ENCODE data around the gene USP47. TPM values are rescaled to one million over a fixed set of nuclear protein-coding genes. Genes with fewer than 3 reads are reported as not detected.

USP47 gene
- total and polyA plus RNA-seq, 2 donors (not counting 1 experiment from before 2014, with no cell fraction given) = 12.8 to 52.9 TPM

DNA sequence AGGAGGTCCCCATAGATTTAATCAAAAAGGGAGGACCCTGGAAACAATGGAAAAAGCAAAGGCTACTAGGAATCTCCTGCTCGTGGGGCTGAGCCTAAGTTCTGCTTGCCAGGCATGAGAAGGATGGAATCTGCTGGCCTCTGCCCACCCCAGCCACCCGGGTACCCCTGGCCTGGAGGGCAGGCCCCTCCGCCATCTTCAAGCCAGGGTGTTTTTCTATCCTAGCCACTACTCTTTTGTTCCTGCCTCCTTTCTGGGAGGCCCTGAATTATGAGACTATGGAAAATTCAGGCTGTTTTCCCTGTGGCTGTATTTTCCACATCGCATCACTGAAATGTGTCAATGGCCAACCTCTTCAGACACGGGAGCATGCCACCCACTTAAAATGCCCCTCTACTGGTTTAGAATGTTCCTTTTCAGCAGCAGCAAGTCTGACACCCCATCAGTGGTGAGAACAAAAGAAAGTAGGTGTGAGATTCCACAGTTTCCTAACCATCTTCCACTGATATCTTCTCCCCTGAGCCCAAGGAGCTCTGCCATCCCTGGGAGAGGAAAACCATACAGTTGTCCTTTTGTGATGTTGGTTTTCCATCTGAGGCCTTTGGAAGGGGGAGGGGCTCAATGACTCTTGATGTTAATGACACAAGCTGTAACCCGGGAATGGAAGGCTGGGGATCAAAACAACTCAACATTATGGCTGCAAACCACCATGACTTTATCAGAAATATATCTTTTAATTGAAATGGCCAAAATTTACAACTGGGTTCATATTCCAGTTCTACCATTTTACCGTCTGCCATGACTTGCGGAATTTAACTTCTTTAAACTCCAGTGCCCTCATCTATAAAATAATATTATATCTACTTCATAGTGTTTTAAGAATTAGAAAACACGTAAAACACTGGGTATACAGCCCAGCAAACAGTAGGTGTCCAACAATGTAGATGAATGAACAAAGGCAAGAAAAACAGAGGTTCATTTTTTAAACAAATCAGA is 144.5 kb downstream of the USP47 start:
- H3K4me2 ChIP-seq (replicated peaks; ENCODE audit: low read depth, low read length, poor library complexity, severe bottlenecking) = no peak overlapping the region
- intact Hi-C loops (cut with micrococcal nuclease) = loop anchor here (2.0 kb wide), 1 partner anchor 41 kb away; no protein-coding TSS in a partner anchor
- no peaks in the 10 kb centered on the region for H3K4me1 ChIP-seq (ENCODE audit: control insufficient read depth in 2 of 2, insufficient read depth in 2 of 2, low read length in 2 of 2)
- H4K20me1 ChIP-seq (ENCODE audit: control insufficient read depth, insufficient read depth, low read length, poor library complexity, severe bottlenecking) = no peaks in the 10 kb centered on the region
- no peak overlapping the region for H3K4me3 ChIP-seq (ENCODE audit: control extremely low read depth in 1 of 5, extremely low read depth in 1 of 5, insufficient read depth in 1 of 5, low read depth in 2 of 5, low read length in 4 of 5)
- no peak overlapping the region for H3K9ac ChIP-seq (ENCODE audit: low read length)
- H2AFZ ChIP-seq (ENCODE audit: insufficient read depth, low read depth, low read length, poor library complexity, severe bottlenecking) = no peak overlapping the region
- Mint-ChIP-seq H3K4me1 (no peaks in the 10 kb centered on the region), H3K4me3 (no peak overlapping the region), H3K27me3 (peaks cover 4% of the 10 kb centered on the region), H3K9me3 (ENCODE audit: insufficient read depth) (no peaks in the 10 kb centered on the region), H3K27ac (no peak overlapping the region)
- POLR2A ChIA-PET = no interaction called here
- H3K27me3 ChIP-seq (replicated peaks in 1 of 4; ENCODE audit: control extremely low read depth in 1 of 4, control insufficient read depth in 3 of 4, insufficient read depth in 4 of 4, low read length in 3 of 4) = peaks cover 0 to under 1% (median 0%) of the 10 kb centered on the region in 4 experiments
- no peaks in the 10 kb centered on the region for H3K36me3 ChIP-seq (replicated peaks in 1 of 2; ENCODE audit: control extremely low read depth in 1 of 2, control insufficient read depth in 1 of 2, extremely low read depth in 1 of 2, insufficient read depth in 2 of 2, low read length in 1 of 2)
- H3K79me2 ChIP-seq (ENCODE audit: control insufficient read depth, insufficient read depth, low read length) = no peaks in the 10 kb centered on the region
- no peak for ATAC-seq (ENCODE audit: low read depth)
- WGBS (ENCODE audit: insufficient coverage) = 82% methylated on average over 2 of the region's 9 CpGs
- H3K27ac ChIP-seq (ENCODE audit: low read length in 2 of 2) = no peak overlapping the region
- DNase-seq = no peak
- CTCF ChIA-PET = interaction anchor here (0.8 to 1.0 kb wide), 2 partner anchors 19 to 89 kb away, joined by 3 read pairs; no protein-coding TSS in a partner anchor
- no peak for TF ChIP-seq CTCF (IDR thresholded peaks at IDR 0.05)
- no peak for TF ChIP-seq EZH2 (IDR thresholded peaks at IDR 0.05; ENCODE audit: borderline replicate concordance, insufficient read depth, low read depth, low read length, poor library complexity, severe bottlenecking)
- no peaks in the 10 kb centered on the region for H3K9me3 ChIP-seq (ENCODE audit: control extremely low read depth in 1 of 3, control insufficient read depth in 2 of 3, insufficient read depth in 1 of 3, low read length in 2 of 3)
